Measurements from ENCODE around the gene PLEKHA7.
"Not testable (repeated sequence)": the region's sequence is repeated elsewhere in the genome, so short reads cannot be mapped to it uniquely, and the experiment has no call there.

Gene PLEKHA7

GRCh38 chr11:16876837-16877236 is 137.4 kb downstream of the PLEKHA7 start:
- DNase-seq: no peak

GRCh38 chr11:16876053-16876752 is 138.0 kb downstream of the PLEKHA7 start:
- no peak for DNase-seq

GRCh38 chr11:16874275-16874975 is 139.8 kb downstream of the PLEKHA7 start:
- DNase-seq: no peak

DNA sequence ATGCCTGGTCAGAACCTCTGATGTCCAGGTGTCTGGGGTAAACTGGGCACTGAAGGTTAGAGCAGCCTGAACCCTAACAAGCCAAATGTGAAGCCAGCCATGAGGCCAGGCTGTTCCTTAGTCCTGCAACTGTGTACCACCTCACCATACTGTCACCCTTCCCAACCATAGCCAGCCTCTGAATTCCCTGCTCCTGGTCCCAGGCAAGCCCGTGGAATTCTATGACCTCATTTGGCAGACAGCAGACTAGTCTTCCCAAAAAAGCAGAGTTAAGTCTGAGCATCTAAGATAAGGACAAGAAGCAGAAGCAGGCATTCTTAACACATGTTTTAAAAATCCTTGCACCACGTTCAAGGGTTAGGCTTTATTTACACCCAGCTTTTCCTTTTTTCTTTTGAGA is 140.9 kb downstream of the PLEKHA7 start:
- DNase-seq: no peak

- DNase-seq: no peak
Measured at GRCh38 chr11:16871368-16871767, 142.8 kb downstream of the PLEKHA7 start.

DNA sequence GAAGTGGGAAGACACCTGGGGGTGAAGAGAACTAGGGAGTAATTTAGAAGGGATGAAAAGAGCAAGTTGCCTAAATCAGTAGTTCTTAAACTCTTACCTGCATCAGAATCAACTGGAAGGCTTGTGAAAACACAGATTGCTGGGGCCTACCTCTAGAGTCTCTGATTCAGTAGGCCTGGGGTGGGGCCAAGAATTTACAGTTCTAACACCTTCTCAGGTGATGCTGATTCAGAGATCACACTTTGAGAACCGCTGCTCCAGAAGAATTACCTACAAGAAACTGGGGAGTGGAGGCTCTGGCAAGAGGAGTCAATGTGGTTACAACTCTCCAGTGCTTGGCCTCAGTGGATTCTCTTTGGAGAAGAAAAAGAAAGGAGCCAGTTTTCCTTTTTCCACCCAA is 147.1 kb downstream of the PLEKHA7 start:
- DNase-seq: no peak

GRCh38 chr11:16864428-16864827 is 149.8 kb downstream of the PLEKHA7 start:
- not testable (repeated sequence) for DNase-seq

GRCh38 chr11:16863389-16863788 is 150.8 kb downstream of the PLEKHA7 start:
- no peak for DNase-seq

- DNase-seq: no peak
Measured at GRCh38 chr11:16862726-16863125, 151.5 kb downstream of the PLEKHA7 start.

DNA sequence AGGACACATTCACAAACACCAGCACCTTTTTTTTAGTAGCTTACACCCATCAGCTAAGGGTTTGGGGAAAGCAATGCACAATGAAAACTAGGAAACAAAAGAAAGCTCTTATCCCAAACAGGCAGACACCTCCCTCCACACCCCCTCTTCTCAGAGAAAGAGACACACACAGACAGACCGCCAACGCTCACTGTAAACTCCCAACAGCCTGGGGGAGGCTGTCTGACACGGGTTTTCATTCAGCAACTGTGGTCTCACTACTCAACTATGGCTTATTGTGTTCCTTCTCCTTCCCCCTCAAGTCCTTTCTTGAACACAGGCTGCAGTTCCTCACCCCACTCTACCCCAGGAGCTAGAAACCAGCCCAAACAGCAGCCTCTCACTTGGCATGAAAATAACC is 152.4 kb downstream of the PLEKHA7 start:
- no peak for DNase-seq

GRCh38 chr11:16860617-16861016 is 153.6 kb downstream of the PLEKHA7 start:
- no peak for DNase-seq

- no peak for DNase-seq
Measured at GRCh38 chr11:16859651-16860050, 154.6 kb downstream of the PLEKHA7 start.

DNA sequence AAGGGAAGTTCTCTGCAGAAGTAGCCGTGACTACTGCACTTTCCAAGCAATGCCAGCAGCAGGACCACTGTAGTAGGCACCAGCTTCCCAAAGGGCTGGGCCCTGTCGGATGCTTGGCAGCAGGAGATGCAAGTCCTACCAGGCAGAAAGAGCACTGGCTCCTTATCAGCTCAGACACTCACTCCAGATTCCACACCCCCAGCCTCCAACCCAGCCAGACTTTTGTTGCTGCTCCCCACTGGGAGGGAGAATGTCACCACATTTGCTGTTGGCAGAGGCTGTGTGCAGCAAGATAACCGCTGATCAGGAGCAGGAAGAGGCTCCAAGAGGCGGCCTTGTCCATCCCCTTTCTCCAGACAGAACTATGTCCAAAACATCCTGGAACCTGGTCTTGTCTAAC is 157.0 kb downstream of the PLEKHA7 start:
- DNase-seq: peak in 1 of 14 donors; percentile 71

GRCh38 chr11:16856022-16856471 is 158.2 kb downstream of the PLEKHA7 start:
- no peak for DNase-seq

DNA sequence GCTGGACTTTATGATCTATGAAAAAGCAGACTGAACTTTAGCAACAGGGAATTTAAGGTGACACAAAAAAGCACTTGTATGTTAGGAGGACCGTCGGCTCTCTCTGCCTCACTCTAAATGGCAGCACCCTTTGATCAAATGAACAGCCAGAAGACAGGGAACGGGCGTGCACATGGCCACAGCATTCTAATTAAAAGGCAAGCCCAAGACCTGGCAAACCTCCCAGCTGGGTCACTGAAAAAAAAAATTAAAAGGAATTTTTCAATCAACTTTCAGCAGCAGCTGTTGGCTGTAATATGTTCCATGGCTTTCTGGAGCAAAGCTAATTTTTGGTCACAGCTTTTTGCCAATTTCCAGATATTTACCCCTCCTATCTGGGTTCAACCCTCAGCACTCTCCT is 159.2 kb downstream of the PLEKHA7 start:
- no peak for DNase-seq

- no peak for DNase-seq
Measured at GRCh38 chr11:16853859-16854258, 160.4 kb downstream of the PLEKHA7 start.

DNA sequence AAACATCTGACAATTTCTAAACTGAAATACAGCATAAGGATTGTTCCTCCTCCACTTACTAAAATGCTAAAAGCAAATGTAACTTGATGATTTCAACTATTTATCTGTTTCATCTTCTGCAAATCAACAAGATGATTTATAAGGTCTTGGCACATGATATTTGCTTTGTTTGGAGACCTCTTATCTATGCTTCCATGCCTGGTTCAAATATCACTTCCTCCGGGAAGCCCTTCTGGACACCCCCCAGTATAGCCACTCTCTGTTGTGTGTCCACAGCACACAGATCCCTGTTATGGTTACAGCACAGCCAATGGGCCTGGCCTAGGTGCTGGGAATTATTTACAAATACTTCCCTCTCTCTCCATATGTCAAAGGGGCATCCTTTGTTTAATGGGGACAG is 160.9 kb downstream of the PLEKHA7 start:
- no peak for DNase-seq

DNA sequence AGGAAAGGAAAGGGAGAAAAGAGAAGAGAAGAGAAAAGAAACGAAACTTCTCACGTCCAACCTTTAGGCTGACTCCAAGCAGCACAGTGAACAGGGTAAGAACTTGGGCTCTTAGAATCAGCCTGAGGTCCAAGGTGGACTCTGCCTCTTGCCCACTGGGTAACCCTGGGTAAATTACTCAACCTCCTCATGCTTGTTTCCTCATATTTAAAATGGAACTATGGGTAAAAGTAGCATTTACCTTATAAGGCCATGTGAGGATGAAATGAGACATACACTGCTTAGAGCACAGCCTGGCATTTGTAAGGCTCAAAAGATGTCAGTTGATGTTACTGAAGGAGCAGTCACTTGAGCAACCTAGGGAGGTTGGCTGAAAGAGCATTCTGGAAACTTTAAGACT is 167.9 kb downstream of the PLEKHA7 start:
- no peak for DNase-seq

- DNase-seq: no peak
Measured at GRCh38 chr11:16844268-16844771, 169.9 kb downstream of the PLEKHA7 start.

DNA sequence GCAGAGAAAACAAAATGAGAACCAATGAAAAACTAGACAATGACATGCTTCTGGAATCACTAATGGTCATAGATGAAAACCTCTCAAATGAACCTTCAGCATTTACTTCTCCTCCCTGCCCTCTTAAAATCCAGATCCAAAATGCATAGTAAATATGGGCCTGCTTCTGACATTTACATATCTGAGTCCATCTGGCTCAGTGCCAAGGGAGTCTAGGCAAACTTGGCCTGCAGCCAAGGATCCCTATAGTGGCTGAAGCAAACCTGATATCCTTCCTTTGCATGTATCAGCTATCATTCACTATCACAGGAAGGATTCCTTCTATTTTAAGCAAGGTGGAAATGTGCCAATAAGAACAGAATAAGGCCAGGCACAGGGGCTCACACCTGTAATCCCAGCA is 170.9 kb downstream of the PLEKHA7 start:
- no peak for DNase-seq

DNA sequence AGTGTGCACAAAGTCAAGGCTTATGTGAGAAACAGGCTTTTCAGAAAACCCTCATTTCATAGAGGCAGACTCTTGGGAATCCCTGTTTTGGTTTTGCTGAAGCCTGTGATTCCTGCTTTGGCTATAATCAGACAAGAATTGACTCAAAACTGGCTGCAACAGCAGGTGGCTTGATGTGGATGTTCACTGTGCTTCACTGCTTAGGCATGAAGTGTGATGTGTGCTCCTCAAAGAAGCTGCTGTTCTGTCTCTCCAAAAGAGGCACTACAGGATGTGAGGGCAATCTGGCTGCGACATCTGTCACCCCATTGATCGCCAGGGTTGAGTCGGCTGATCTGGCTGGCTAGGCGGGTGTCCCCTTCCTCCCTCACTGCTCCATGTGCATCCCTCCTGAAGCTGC is 172.2 kb downstream of the PLEKHA7 start:
- no peak for DNase-seq

GRCh38 chr11:16841481-16841880 is 172.7 kb downstream of the PLEKHA7 start:
- DNase-seq: no peak

- DNase-seq: no peak
Measured at GRCh38 chr11:16840951-16841350, 173.3 kb downstream of the PLEKHA7 start.

DNA sequence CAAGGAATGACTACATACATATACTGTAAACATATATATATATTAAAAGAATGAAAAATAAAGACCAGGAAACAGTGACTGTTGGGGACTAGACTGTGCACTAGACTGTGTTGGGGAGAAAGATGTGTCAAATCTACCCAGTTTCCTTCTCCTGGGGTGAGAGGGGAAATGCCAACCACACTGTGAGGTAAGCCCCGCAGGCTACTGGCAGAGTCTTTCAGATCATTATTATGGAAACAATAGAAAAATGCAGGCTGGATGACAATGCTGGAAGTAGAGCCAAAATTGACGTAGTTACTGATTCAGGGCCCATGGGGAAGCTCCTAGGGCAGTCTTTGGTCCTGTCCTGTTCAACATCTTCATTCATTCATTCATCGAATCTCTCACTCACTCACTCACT is 174.4 kb downstream of the PLEKHA7 start:
- no peak for DNase-seq
